ENCODE results near the gene CRTC2. TPM values are rescaled to one million over a fixed set of nuclear protein-coding genes. Genes with fewer than 3 reads are reported as not detected.
A peak's percentile ranks its signal among the peaks of the same experiment; 100 is the strongest.

CRTC2 gene
- total RNA-seq, 1 donor = 6.0 TPM

- H3K4me3 ChIP-seq (ENCODE audit: low read depth, low read length) = peak overlapping the region; percentile 80
- no peak for DNase-seq (ENCODE audit: low read depth)
- TF ChIP-seq CTCF (IDR thresholded peaks at IDR 0.05; ENCODE audit: insufficient read depth, low read depth, low read length) = no peak
Measured at GRCh38 chr1:153963850-153964331, 5.5 kb upstream of the CRTC2 start.

- peak within 1 kb of the TSS; percentile 80 for H3K4me3 ChIP-seq (ENCODE audit: low read depth, low read length)
- DNase-seq (ENCODE audit: low read depth) = peak; percentile 97
- TF ChIP-seq CTCF (IDR thresholded peaks at IDR 0.05; ENCODE audit: insufficient read depth, low read depth, low read length) = no peak
Measured at GRCh38 chr1:153963030-153963849, 4.8 kb upstream of the CRTC2 start, which contains the start of gene SLC39A1. TSS of gene SLC39A1 (minus strand) at chr1:153963537. CDS start at chr1:153962715, 822 bp downstream.

- TF ChIP-seq CTCF (IDR thresholded peaks at IDR 0.05; ENCODE audit: insufficient read depth, low read depth, low read length) = no peak
- H3K4me3 ChIP-seq (ENCODE audit: low read depth, low read length) = peak overlapping the region; percentile 80
- DNase-seq (ENCODE audit: low read depth) = peak; percentile 58
Measured at GRCh38 chr1:153962088-153963029, 3.9 kb upstream of the CRTC2 start.

- TF ChIP-seq CTCF (IDR thresholded peaks at IDR 0.05; ENCODE audit: insufficient read depth, low read depth, low read length) = no peak
- H3K4me3 ChIP-seq (ENCODE audit: low read depth, low read length) = peak overlapping the region; percentile 80
- DNase-seq (ENCODE audit: low read depth) = no peak
Measured at GRCh38 chr1:153961421-153961820, 3.0 kb upstream of the CRTC2 start.

- no peak for TF ChIP-seq CTCF (IDR thresholded peaks at IDR 0.05; ENCODE audit: insufficient read depth, low read depth, low read length)
- no peak for DNase-seq (ENCODE audit: low read depth)
- H3K4me3 ChIP-seq (ENCODE audit: low read depth, low read length) = no peak overlapping the region
Measured at GRCh38 chr1:153960206-153960605, 1.8 kb upstream of the CRTC2 start.

- DNase-seq (ENCODE audit: low read depth) = no peak
- no peak for TF ChIP-seq CTCF (IDR thresholded peaks at IDR 0.05; ENCODE audit: insufficient read depth, low read depth, low read length)
- H3K4me3 ChIP-seq (ENCODE audit: low read depth, low read length) = no peak overlapping the region
Measured at GRCh38 chr1:153959454-153959853, 1.0 kb upstream of the CRTC2 start.

Measured in fibroblast of villous mesenchyme (primary cell).